PC-9 (cell line): ENCODE results near the gene FRAT2. TPM values are rescaled to one million over a fixed set of nuclear protein-coding genes. Genes with fewer than 3 reads are reported as not detected.

Source experiments
- BruUV-seq: library from RNA; stranded (reverse); fragments of 400-500 nt; replicated peaks from 2 replicates; lab custom pipeline; 2021; lab: Mats Ljungman, UMichigan
- CTCF ChIA-PET: fragments of 300-600 bp; sonication (Branson Sonifier 250); formaldehyde crosslinking; loops from one replicate; lab custom pipeline; 2022; ENCODE audit warnings: antibody characterized with exemption; lab: Charles Lee
- POLR2A ChIA-PET: fragments of 300-600 bp; sonication (Branson Sonifier 250); formaldehyde crosslinking; loops from one replicate; lab custom pipeline; 2022; ENCODE audit warnings: antibody characterized with exemption; ENCODE audit not compliant: unreplicated experiment; lab: Charles Lee
- DNase-seq, 2 experiments: peaks; one replicate each; pipeline versions ENCODE4 v3.0.0 to v3.0.0-alpha.2; 2015 to 2022; ENCODE audit warnings: mixed read lengths in 1 of 2
- H2AFZ ChIP-seq: fragments of 200-600 bp; sonication (generic); 2 replicates; pipeline ENCODE4 v1.8.1; 2017; ENCODE audit warnings: antibody characterized with exemption
- H3F3A ChIP-seq: fragments of 200-600 bp; sonication (generic); 2 replicates; pipeline ENCODE4 v1.8.1; 2017; ENCODE audit warnings: antibody characterized with exemption, mild to moderate bottlenecking, low read depth; ENCODE audit not compliant: insufficient read depth
- H3K27ac ChIP-seq: fragments of 200-600 bp; sonication (generic); 2 replicates; pipeline ENCODE4 v1.6.1; 2016; ENCODE audit warnings: mixed run types
- H3K27me3 ChIP-seq: fragments of 200-600 bp; sonication (generic); 2 replicates; pipeline ENCODE4 v1.6.1; 2016; ENCODE audit warnings: low read depth, mixed run types; ENCODE audit not compliant: insufficient read depth
- H3K36me3 ChIP-seq: fragments of 200-600 bp; sonication (generic); 2 replicates; pipeline ENCODE4 v1.6.1; 2016; ENCODE audit warnings: low read depth, mixed run types
- H3K4me1 ChIP-seq: fragments of 200-600 bp; sonication (generic); replicated peaks from 2 replicates; pipeline ENCODE4 v1.6.1; 2016; ENCODE audit warnings: mixed run types; ENCODE audit not compliant: insufficient read depth
- H3K4me2 ChIP-seq: fragments of 200-600 bp; sonication (generic); 2 replicates; pipeline ENCODE4 v1.6.1; 2017; ENCODE audit warnings: mixed run types
- H3K4me3 ChIP-seq: fragments of 200-600 bp; sonication (generic); 2 replicates; pipeline ENCODE4 v1.6.1; 2016; ENCODE audit warnings: mixed run types
- H3K79me2 ChIP-seq: fragments of 200-600 bp; sonication (generic); 2 replicates; pipeline ENCODE4 v1.6.1; 2017; ENCODE audit warnings: low read depth, mixed run types
- H3K9me2 ChIP-seq: fragments of 200-600 bp; sonication (generic); 2 replicates; pipeline ENCODE4 v1.8.1; 2017; ENCODE audit warnings: mild to moderate bottlenecking; ENCODE audit not compliant: insufficient read depth
- H3K9me3 ChIP-seq: fragments of 200-600 bp; sonication (generic); 2 replicates; pipeline ENCODE4 v1.8.1; 2016; ENCODE audit warnings: low read depth; ENCODE audit not compliant: insufficient read depth
- H4K20me1 ChIP-seq: fragments of 200-600 bp; sonication (generic); 2 replicates; pipeline ENCODE4 v1.8.1; 2017; ENCODE audit not compliant: insufficient read depth
- EZH2 ChIP-seq: fragments of 200-600 bp; sonication (generic); IDR thresholded peaks from 2 replicates; pipeline ENCODE4 v1.8.0; 2017; ENCODE audit warnings: antibody characterized with exemption, low read depth
- intact Hi-C: fragments of 100-400 bp; cut with micrococcal nuclease; formaldehyde crosslinking; loops from one replicate; pipeline ENCODE4 v1.10.0; 2022; ENCODE audit not compliant: unreplicated experiment
- total RNA-seq: library from RNA; stranded (reverse); gene quantifications from 2 replicates; pipeline ENCODE4 v1.2.3, GENCODE V29; 2021
- TF ChIP-seq, protein P1 (sequence below): fragments of 200-600 bp; sonication (generic); conservative IDR thresholded peaks from 2 replicates; pipeline ENCODE4 v1.6.1; 2017; ENCODE audit warnings: mixed run types, antibody characterized with exemption, mild to moderate bottlenecking, moderate library complexity

The FRAT2 gene
- total RNA-seq, 1 experiment from 2014 or later = 11.0 TPM

DNA sequence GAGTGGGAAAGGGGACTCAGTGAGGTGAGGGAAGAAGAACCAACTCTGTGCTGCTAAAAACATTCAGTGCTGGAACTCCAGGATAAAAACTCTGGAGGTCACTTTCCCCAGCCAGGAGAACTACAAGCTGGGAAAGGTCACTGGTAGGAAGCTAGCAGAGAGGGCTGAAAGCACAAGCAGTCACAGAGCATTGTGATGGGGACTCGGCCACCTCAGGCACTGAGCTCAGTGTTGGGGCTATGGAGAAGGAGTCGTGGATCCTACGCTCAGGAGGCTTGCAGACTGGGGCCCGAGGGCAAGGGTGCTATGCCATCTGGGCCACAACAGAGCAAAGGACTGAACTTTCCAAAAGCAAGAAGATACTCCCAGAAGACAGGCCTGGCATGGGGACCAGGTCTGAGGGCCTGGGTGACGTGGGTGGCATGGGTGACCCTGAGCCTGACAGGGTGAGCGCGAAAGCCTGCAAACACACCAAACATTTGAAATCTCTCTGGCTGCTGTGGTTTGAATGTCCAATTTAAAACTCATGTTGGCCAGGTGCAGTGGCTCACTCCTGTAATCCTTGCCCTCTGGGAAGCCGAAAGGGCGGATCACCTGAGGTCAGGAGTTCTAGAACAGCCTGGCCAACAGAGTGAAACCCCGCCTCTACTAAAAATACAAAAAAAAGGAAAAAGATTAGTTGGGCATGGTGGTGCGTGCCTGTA is 32.3 kb downstream of the FRAT2 start:
- ChIA-PET POLR2A (no interaction called here), CTCF (no interaction called here)
- no peaks in the 10 kb centered on the region for H3K36me3 ChIP-seq
- no peak overlapping the region for H3K4me3 ChIP-seq
- H3K4me2 ChIP-seq = no peak overlapping the region
- BruUV-seq = no TSS peak
- H3K27ac ChIP-seq = no peak overlapping the region
- TF ChIP-seq, protein P1, sequence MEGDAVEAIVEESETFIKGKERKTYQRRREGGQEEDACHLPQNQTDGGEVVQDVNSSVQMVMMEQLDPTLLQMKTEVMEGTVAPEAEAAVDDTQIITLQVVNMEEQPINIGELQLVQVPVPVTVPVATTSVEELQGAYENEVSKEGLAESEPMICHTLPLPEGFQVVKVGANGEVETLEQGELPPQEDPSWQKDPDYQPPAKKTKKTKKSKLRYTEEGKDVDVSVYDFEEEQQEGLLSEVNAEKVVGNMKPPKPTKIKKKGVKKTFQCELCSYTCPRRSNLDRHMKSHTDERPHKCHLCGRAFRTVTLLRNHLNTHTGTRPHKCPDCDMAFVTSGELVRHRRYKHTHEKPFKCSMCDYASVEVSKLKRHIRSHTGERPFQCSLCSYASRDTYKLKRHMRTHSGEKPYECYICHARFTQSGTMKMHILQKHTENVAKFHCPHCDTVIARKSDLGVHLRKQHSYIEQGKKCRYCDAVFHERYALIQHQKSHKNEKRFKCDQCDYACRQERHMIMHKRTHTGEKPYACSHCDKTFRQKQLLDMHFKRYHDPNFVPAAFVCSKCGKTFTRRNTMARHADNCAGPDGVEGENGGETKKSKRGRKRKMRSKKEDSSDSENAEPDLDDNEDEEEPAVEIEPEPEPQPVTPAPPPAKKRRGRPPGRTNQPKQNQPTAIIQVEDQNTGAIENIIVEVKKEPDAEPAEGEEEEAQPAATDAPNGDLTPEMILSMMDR = no peak
- TF ChIP-seq EZH2 = no peak
- no peak for DNase-seq
- no peaks in the 10 kb centered on the region for H3K79me2 ChIP-seq
- intact Hi-C loops = no loop called here
- H3K4me1 ChIP-seq = no peaks in the 10 kb centered on the region
- H3F3A ChIP-seq = no peaks in the 10 kb centered on the region
- no peaks in the 10 kb centered on the region for H3K9me3 ChIP-seq
- H2AFZ ChIP-seq = no peak overlapping the region
- no peaks in the 10 kb centered on the region for H3K9me2 ChIP-seq
- no peaks in the 10 kb centered on the region for H3K27me3 ChIP-seq
- H4K20me1 ChIP-seq = no peaks in the 10 kb centered on the region

DNA sequence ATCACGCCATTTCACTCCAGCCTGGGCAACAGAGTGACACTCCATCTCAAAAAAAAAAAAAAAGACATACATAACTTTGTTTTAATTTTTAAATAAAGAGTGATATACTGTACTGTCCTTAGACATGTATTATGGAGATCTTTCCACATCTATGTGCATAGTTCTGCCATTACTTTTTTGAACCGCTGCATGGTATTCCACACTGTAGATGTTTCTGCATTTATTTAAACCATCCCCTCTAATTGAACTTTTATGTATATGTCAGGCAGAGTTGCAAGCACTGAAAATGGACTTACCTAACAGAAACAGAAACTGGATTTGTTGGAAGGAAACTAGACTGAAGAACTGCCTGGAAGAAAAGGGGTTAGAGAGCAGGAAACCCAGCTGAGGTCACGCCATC is 33.5 kb downstream of the FRAT2 start:
- H3F3A ChIP-seq = no peaks in the 10 kb centered on the region
- no peaks in the 10 kb centered on the region for H3K9me2 ChIP-seq
- no peak for TF ChIP-seq EZH2
- TF ChIP-seq, protein P1 = no peak
- H2AFZ ChIP-seq = no peak overlapping the region
- no peaks in the 10 kb centered on the region for H4K20me1 ChIP-seq
- no peaks in the 10 kb centered on the region for H3K9me3 ChIP-seq
- H3K27me3 ChIP-seq = no peaks in the 10 kb centered on the region
- H3K4me3 ChIP-seq = no peak overlapping the region
- ChIA-PET POLR2A (no interaction called here), CTCF (no interaction called here)
- intact Hi-C loops = no loop called here
- BruUV-seq = no TSS peak
- H3K4me1 ChIP-seq = no peaks in the 10 kb centered on the region
- no peaks in the 10 kb centered on the region for H3K36me3 ChIP-seq
- no peak overlapping the region for H3K27ac ChIP-seq
- no peaks in the 10 kb centered on the region for H3K79me2 ChIP-seq
- H3K4me2 ChIP-seq = no peak overlapping the region
- DNase-seq = no peak

DNA sequence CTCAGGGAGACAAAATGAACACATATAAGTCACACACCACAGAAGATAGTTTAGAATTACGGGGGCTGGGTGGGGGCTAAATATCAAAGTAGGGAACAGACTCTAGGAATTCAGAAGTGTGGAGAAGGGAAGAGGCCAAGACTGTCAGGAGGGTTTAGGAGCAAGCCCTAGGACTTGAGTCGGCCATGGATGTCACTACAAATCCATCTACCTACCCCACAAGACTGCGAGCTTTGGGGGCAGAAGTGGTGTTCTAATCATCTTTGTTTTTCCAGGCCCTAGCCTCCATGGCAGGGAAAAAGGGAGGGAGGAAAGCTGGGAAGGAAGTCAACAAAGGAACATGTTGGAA is 36.3 kb downstream of the FRAT2 start:
- no peak for DNase-seq
- intact Hi-C loops = no loop called here
- Histone ChIP-seq H3F3A (no peaks in the 10 kb centered on the region), H3K4me2 (no peak overlapping the region), H3K79me2 (no peaks in the 10 kb centered on the region), H3K36me3 (no peaks in the 10 kb centered on the region), H3K9me3 (no peaks in the 10 kb centered on the region), H2AFZ (no peak overlapping the region), H3K4me3 (no peak overlapping the region), H3K4me1 (no peaks in the 10 kb centered on the region), H3K9me2 (no peaks in the 10 kb centered on the region), H3K27me3 (no peaks in the 10 kb centered on the region), H4K20me1 (no peaks in the 10 kb centered on the region), H3K27ac (no peak overlapping the region)
- no peak for TF ChIP-seq EZH2
- TF ChIP-seq, protein P1 = no peak
- no TSS peak for BruUV-seq
- ChIA-PET CTCF (no interaction called here), POLR2A (no interaction called here)
